Peyer's patch (tissue), 4 donors: ENCODE data around the gene ELOVL6. TPM values are rescaled to one million over a fixed set of nuclear protein-coding genes. Genes with fewer than 3 reads are reported as not detected.

Experiments used
- DNase-seq, 3 donors: peaks; one replicate each; pipeline ENCODE4 v3.0.0-alpha.2; 2017 to 2019
- H3K27ac ChIP-seq, 4 donors: fragments of 200-600 bp; sonication (generic); one replicate each; pipeline ENCODE4 v1.5.1; 2016 to 2019
- H3K27me3 ChIP-seq, 2 donors: fragments of 200-600 bp; sonication (generic); one replicate each; pipeline ENCODE4 v1.5.1; 2019
- H3K36me3 ChIP-seq, 3 donors: fragments of 200-600 bp; sonication (generic); one replicate each; pipeline ENCODE4 v1.5.1; 2016 to 2019
- H3K4me1 ChIP-seq, 4 donors: fragments of 200-600 bp; sonication (generic); one replicate each; pipeline ENCODE4 v1.5.1; 2016 to 2019
- H3K4me3 ChIP-seq, 4 donors: fragments of 200-600 bp; sonication (generic); 1 replicate in 3 of 4; 2 replicates in 1 of 4; pipeline ENCODE4 v1.5.1; 2016 to 2019; ENCODE audit warnings: mild to moderate bottlenecking in 1 of 4
- H3K9me3 ChIP-seq, 4 donors: fragments of 200-600 bp; sonication (generic); one replicate each; pipeline ENCODE4 v1.5.1; 2016 to 2019; ENCODE audit warnings: mild to moderate bottlenecking in 1 of 4
- POLR2A ChIP-seq, 2 donors: fragments of 450-650 bp; IDR thresholded peaks; one replicate each; pipeline ENCODE4 v1.5.1; 2017; ENCODE audit warnings: antibody characterized with exemption in 2 of 2, mild to moderate bottlenecking in 2 of 2, moderate library complexity in 2 of 2
- total RNA-seq, 4 donors: library from RNA; depleted of rRNA; stranded (reverse); fragments of >200 nt; gene quantifications; one replicate each; pipeline ENCODE4 v1.1.0, GENCODE V29; 2016
- TF ChIP-seq, protein P1 (sequence below), 6 experiments: fragments of 450-650 bp in 4 of 6; fragments of 200-600 bp in 2 of 6; sonication (generic) in 1 of 6; IDR thresholded peaks; one replicate each; pipeline ENCODE4 v1.5.1; 2017 to 2019; ENCODE audit warnings: antibody characterized with exemption in 6 of 6, mild to moderate bottlenecking in 3 of 6, moderate library complexity in 1 of 6

ELOVL6 gene
- total RNA-seq, 4 donors from 2014 or later: 3.3 to 15.5 (median 12.6) TPM

DNA sequence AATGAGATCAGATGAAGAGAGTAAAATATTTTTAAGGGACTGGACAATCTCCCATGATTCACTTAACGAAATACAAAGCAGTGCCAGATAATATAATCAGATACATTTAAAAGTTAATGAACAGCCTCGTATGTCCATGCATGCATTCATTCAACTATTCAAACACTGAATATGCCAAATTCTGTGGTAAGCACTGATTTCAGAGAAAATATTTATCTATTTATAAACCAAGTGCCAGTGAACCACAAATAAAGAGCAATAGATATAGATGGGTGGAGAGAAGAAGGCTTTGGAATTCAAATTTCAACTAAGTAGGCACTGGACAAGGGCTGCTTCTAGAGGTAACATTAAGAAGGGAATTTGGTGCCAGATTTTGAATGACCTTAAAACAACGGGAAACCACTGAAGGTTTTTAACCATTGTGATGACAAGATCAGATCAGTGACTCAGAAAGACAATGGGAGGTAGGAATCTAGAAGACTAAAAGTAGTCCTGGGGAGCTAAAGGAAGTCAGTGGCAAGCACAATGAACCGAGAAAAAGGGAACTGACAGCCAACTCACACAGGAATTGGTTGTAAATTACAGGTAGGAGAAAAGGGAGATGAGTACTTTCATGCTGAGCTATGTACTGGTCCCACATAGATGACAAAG, 14.2 kb downstream of the ELOVL6 start:
- no peaks in the 10 kb centered on the region for H3K9me3 ChIP-seq
- no peaks in the 10 kb centered on the region for H3K4me1 ChIP-seq
- DNase-seq: no peak
- H3K36me3 ChIP-seq: no peaks in the 10 kb centered on the region
- H3K27ac ChIP-seq: no peak overlapping the region
- no peak for TF ChIP-seq POLR2A (IDR thresholded peaks at IDR 0.05)
- TF ChIP-seq, protein P1, sequence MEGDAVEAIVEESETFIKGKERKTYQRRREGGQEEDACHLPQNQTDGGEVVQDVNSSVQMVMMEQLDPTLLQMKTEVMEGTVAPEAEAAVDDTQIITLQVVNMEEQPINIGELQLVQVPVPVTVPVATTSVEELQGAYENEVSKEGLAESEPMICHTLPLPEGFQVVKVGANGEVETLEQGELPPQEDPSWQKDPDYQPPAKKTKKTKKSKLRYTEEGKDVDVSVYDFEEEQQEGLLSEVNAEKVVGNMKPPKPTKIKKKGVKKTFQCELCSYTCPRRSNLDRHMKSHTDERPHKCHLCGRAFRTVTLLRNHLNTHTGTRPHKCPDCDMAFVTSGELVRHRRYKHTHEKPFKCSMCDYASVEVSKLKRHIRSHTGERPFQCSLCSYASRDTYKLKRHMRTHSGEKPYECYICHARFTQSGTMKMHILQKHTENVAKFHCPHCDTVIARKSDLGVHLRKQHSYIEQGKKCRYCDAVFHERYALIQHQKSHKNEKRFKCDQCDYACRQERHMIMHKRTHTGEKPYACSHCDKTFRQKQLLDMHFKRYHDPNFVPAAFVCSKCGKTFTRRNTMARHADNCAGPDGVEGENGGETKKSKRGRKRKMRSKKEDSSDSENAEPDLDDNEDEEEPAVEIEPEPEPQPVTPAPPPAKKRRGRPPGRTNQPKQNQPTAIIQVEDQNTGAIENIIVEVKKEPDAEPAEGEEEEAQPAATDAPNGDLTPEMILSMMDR (IDR thresholded peaks at IDR 0.05): no peak
- no peak overlapping the region for H3K4me3 ChIP-seq
- H3K27me3 ChIP-seq: no peaks in the 10 kb centered on the region

DNA sequence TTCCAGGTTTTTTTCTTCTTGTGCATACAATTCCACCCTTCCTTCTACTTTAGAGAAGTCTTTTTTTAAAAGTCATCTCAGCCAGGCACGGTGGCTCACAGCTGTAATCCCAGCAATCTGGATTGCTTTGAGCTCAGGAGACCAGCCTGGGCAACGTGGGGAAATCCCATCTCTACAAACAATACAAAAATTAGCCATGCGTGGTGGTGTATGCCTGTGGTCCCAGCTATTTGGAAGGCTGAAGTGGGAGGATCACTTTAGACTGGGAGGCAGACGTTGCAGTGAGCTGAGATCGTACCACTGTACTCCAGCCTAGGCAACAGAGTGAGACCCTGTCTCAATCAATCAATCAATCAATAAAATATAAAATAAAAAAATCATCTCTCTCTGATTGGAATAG, 14.8 kb downstream of the ELOVL6 start:
- Histone ChIP-seq H3K36me3 (no peaks in the 10 kb centered on the region), H3K27ac (no peak overlapping the region), H3K27me3 (no peaks in the 10 kb centered on the region), H3K4me3 (no peak overlapping the region), H3K4me1 (no peaks in the 10 kb centered on the region), H3K9me3 (no peaks in the 10 kb centered on the region)
- TF ChIP-seq, protein P1 (IDR thresholded peaks at IDR 0.05): no peak
- no peak for TF ChIP-seq POLR2A (IDR thresholded peaks at IDR 0.05)
- no peak for DNase-seq

DNA sequence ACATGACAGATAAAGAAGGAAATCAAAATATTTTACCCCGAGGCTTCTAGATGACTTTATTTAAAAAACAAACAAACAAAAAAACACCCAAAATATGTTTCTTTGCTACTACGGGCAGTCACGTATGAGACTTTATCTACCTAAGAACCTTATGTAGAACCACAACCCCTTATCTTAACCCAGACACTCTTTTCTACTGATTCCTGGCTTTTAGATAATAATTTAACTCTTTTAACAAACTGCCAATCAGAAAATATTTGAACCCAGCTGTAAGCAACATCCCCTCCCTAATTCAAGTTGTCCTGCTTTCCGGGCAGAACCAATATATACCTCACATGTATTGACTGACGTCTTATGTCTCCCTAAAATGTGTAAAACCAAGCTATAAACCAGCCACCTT, 15.4 kb downstream of the ELOVL6 start:
- H3K27ac ChIP-seq: no peak overlapping the region
- H3K27me3 ChIP-seq: no peaks in the 10 kb centered on the region
- H3K9me3 ChIP-seq: no peaks in the 10 kb centered on the region
- TF ChIP-seq, protein P1 (IDR thresholded peaks at IDR 0.05): no peak
- TF ChIP-seq POLR2A (IDR thresholded peaks at IDR 0.05): no peak
- H3K4me1 ChIP-seq: no peaks in the 10 kb centered on the region
- H3K4me3 ChIP-seq: no peak overlapping the region
- DNase-seq: no peak
- H3K36me3 ChIP-seq: no peaks in the 10 kb centered on the region

DNA sequence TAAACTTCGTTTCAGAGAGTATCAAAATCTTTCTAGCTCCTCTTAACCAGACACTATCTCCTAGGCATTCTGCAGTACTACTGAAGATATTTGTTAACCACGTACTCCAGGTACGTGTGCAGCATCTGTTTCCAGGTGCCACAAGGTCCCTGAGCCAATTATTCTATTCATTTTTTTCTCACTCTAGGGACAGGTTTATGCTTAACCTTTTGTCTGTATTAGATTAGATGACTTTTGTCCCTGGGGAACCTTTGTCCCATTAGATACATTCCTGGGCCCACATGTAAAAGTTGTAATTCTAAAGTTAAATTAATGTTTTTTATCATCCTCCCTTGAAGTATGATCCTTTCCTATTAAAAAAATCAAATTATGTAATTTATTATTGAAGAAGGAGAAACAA, 16.5 kb downstream of the ELOVL6 start:
- Histone ChIP-seq H3K4me3 (no peak overlapping the region), H3K9me3 (no peaks in the 10 kb centered on the region), H3K27me3 (no peaks in the 10 kb centered on the region), H3K27ac (no peak overlapping the region), H3K4me1 (no peaks in the 10 kb centered on the region), H3K36me3 (no peaks in the 10 kb centered on the region)
- DNase-seq: no peak
- TF ChIP-seq, protein P1 (IDR thresholded peaks at IDR 0.05): no peak
- TF ChIP-seq POLR2A (IDR thresholded peaks at IDR 0.05): no peak

DNA sequence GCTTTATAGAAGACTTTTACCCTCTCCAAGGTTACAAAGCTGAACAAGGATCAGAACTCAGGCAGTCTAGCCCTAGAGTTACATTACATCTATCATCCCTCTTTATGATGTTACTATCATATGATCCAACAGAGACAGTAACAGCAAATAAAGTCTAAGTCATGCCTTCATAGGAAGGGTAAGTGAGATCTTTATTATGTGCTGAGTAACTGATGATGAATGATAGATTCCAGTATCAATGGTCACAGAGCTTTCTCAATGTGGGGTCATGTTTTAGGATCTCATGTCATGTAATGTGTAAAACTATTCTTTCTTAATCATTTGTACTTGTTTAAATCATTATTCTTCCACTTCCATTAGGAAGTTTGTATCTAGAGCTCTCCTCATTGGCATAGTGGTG, 22.8 kb downstream of the ELOVL6 start:
- no peaks in the 10 kb centered on the region for H3K36me3 ChIP-seq
- H3K4me1 ChIP-seq: peaks cover 0 to 10% (median 0%) of the 10 kb centered on the region in 4 donors
- no peak for TF ChIP-seq POLR2A (IDR thresholded peaks at IDR 0.05)
- TF ChIP-seq, protein P1 (IDR thresholded peaks at IDR 0.05): no peak
- no peak overlapping the region for H3K27ac ChIP-seq
- no peaks in the 10 kb centered on the region for H3K9me3 ChIP-seq
- H3K4me3 ChIP-seq: no peak overlapping the region
- no peak for DNase-seq
- H3K27me3 ChIP-seq: no peaks in the 10 kb centered on the region
